Activated CD8-positive, alpha-beta T cell treated with anti-CD3 and anti-CD28 coated beads for 36 hours (primary cell): ENCODE measurements around the gene BLTP3A. TPM values are rescaled to one million over a fixed set of nuclear protein-coding genes. Genes with fewer than 3 reads are reported as not detected.

ENCODE experiments used
- ATAC-seq: fragments of 200-7000 bp; cut with Tn5 transposase; one replicate; pipeline ENCODE4 v1.10.0; 2021; ENCODE audit warnings: mild to moderate bottlenecking, moderate library complexity
- CTCF ChIA-PET: fragments of 350-600 bp; sonication (Branson Sonifier 250); formaldehyde crosslinking; loops from one replicate; lab custom pipeline; 2021; ENCODE audit warnings: antibody characterized with exemption; lab: Charles Lee
- POLR2A ChIA-PET: fragments of 350-600 bp; sonication (Branson Sonifier 250); formaldehyde crosslinking; loops from one replicate; lab custom pipeline; 2021; ENCODE audit warnings: antibody characterized with exemption; lab: Charles Lee
- DNase-seq: peaks from one replicate; pipeline ENCODE4 v3.0.0-alpha.2; 2020
- H3K27ac Mint-ChIP-seq: one replicate; pipeline ENCODE4 v1.8.0; 2021; ENCODE audit warnings: mild to moderate bottlenecking, mixed read lengths
- H3K27me3 Mint-ChIP-seq: one replicate; pipeline ENCODE4 v1.8.0; 2021; ENCODE audit warnings: mixed read lengths
- H3K36me3 Mint-ChIP-seq: one replicate; pipeline ENCODE4 v1.8.0; 2021; ENCODE audit warnings: low read depth, mixed read lengths
- H3K4me1 Mint-ChIP-seq: one replicate; pipeline ENCODE4 v1.8.0; 2021; ENCODE audit warnings: low read depth, mixed read lengths
- H3K4me3 Mint-ChIP-seq: one replicate; pipeline ENCODE4 v1.8.0; 2021; ENCODE audit warnings: mild to moderate bottlenecking, moderate library complexity, mixed read lengths
- H3K9me3 Mint-ChIP-seq: one replicate; pipeline ENCODE4 v1.8.0; 2021; ENCODE audit warnings: mixed read lengths
- intact Hi-C: fragments of 100-400 bp; cut with micrococcal nuclease; formaldehyde crosslinking; loops from one replicate; pipeline ENCODE4 v1.10.0; 2022
- total RNA-seq, 2 experiments: library from RNA; stranded (reverse); gene quantifications; one replicate each; pipeline ENCODE4 v1.2.3, GENCODE V29; 2021
- TF ChIP-seq, protein P1 (sequence below): fragments of 200-600 bp; IDR thresholded peaks from one replicate; pipeline ENCODE4 v1.8.0; 2022; ENCODE audit warnings: antibody characterized with exemption, mild to moderate bottlenecking

BLTP3A gene
- total RNA-seq, 2 experiments from 2014 or later: 14.0 to 15.0 TPM

GRCh38 chr6:34834789-34835518, 43.1 kb downstream of the BLTP3A start:
- DNase-seq (no peak), ATAC-seq (no peak)
- Mint-ChIP-seq H3K4me1 (no peaks in the 10 kb centered on the region), H3K4me3 (no peak overlapping the region), H3K9me3 (no peaks in the 10 kb centered on the region), H3K36me3 (peaks cover 19% of the 10 kb centered on the region), H3K27me3 (no peaks in the 10 kb centered on the region), H3K27ac (no peak overlapping the region)
- ChIA-PET CTCF (no interaction called here), POLR2A (no interaction called here)
- intact Hi-C loops: no loop called here
- TF ChIP-seq, protein P1, sequence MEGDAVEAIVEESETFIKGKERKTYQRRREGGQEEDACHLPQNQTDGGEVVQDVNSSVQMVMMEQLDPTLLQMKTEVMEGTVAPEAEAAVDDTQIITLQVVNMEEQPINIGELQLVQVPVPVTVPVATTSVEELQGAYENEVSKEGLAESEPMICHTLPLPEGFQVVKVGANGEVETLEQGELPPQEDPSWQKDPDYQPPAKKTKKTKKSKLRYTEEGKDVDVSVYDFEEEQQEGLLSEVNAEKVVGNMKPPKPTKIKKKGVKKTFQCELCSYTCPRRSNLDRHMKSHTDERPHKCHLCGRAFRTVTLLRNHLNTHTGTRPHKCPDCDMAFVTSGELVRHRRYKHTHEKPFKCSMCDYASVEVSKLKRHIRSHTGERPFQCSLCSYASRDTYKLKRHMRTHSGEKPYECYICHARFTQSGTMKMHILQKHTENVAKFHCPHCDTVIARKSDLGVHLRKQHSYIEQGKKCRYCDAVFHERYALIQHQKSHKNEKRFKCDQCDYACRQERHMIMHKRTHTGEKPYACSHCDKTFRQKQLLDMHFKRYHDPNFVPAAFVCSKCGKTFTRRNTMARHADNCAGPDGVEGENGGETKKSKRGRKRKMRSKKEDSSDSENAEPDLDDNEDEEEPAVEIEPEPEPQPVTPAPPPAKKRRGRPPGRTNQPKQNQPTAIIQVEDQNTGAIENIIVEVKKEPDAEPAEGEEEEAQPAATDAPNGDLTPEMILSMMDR: no peak

DNA sequence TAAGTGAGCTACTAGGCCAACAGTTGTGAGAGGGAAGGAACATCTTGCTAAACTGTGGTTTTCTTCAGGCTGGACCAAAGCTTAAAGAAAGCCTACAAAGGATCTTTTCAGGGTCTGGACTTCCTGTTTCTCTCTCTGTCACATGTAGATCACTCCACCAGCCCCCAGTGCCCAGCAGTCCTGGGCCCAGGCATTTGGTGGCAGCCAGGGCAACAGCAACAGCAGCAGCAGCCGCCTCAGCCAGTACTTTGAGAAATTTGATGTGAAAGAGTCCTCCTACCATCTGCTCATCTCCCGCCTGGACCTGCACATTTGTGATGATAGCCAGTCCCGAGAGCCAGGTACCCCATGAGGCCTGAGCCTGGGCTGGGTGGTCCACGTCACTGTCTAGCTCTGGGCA, 44.1 kb downstream of the BLTP3A start:
- no peaks in the 10 kb centered on the region for H3K9me3 Mint-ChIP-seq
- TF ChIP-seq, protein P1: no peak
- H3K4me3 Mint-ChIP-seq: no peak overlapping the region
- ChIA-PET CTCF (no interaction called here), POLR2A (no interaction called here)
- no peaks in the 10 kb centered on the region for H3K4me1 Mint-ChIP-seq
- H3K27me3 Mint-ChIP-seq: no peaks in the 10 kb centered on the region
- no peak overlapping the region for H3K27ac Mint-ChIP-seq
- H3K36me3 Mint-ChIP-seq: peaks cover 19% of the 10 kb centered on the region
- no peak for DNase-seq
- no peak for ATAC-seq
- intact Hi-C loops: no loop called here

- no peak overlapping the region for H3K27ac Mint-ChIP-seq
- DNase-seq (no peak), ATAC-seq (no peak)
- H3K36me3 Mint-ChIP-seq: peaks cover 19% of the 10 kb centered on the region
- ChIA-PET POLR2A (no interaction called here), CTCF (no interaction called here)
- H3K4me3 Mint-ChIP-seq: no peak overlapping the region
- no peaks in the 10 kb centered on the region for H3K4me1 Mint-ChIP-seq
- TF ChIP-seq, protein P1: no peak
- no peaks in the 10 kb centered on the region for H3K9me3 Mint-ChIP-seq
- intact Hi-C loops: no loop called here
- no peaks in the 10 kb centered on the region for H3K27me3 Mint-ChIP-seq
Observed at GRCh38 chr6:34836451-34836850, 44.6 kb downstream of the BLTP3A start.

DNA sequence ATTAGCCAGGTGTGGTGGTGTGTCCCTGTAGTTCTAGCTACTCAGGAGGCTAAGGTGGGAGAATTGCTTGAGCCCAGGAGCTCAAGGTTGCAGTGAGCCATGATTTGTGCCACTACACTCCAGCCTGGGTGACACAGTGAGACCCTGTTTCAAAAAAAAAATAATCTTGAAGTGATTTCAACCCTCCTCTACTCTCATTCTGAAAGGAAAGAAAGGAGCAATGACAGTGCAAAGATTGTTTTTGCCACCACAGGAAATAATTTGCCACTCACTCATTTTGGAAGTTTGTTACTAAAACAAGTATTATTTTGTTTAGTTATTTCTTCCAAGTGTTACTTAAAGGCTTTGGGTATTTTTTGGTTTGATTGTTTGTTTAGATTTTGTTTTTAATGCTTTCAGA, 45.6 kb downstream of the BLTP3A start:
- Mint-ChIP-seq H3K4me1 (no peaks in the 10 kb centered on the region), H3K4me3 (no peak overlapping the region), H3K27ac (no peak overlapping the region), H3K9me3 (no peaks in the 10 kb centered on the region), H3K27me3 (no peaks in the 10 kb centered on the region), H3K36me3 (peaks cover 19% of the 10 kb centered on the region)
- POLR2A ChIA-PET: no interaction called here
- TF ChIP-seq, protein P1: no peak
- intact Hi-C loops: no loop called here
- DNase-seq (no peak), ATAC-seq (no peak)
- CTCF ChIA-PET: no interaction called here

GRCh38 chr6:34839666-34840352, 47.9 kb downstream of the BLTP3A start:
- ChIA-PET POLR2A (no interaction called here), CTCF (no interaction called here)
- TF ChIP-seq, protein P1: no peak
- Mint-ChIP-seq H3K27me3 (no peaks in the 10 kb centered on the region), H3K9me3 (no peaks in the 10 kb centered on the region), H3K4me1 (no peaks in the 10 kb centered on the region), H3K27ac (peak overlapping the region; percentile 46), H3K36me3 (peaks cover 14% of the 10 kb centered on the region), H3K4me3 (no peak overlapping the region)
- intact Hi-C loops: no loop called here
- DNase-seq (no peak), ATAC-seq (no peak)
